Uterine smooth muscle cell (primary cell): Measurements from ENCODE around the gene MAPK13. TPM values are rescaled to one million over a fixed set of nuclear protein-coding genes. Genes with fewer than 3 reads are reported as not detected.

Experiments used
- total RNA-seq: library from RNA; depleted of rRNA; stranded (reverse); fragments of >200 nt; gene quantifications from 2 replicates; pipeline ENCODE4 v1.2.3, GENCODE V29; 2014

MAPK13 gene
- 28.2 and 34.1 TPM in 2 replicates for total RNA-seq

GRCh38 chr6:36129941-36130666 lies at the start of gene MAPK13:
MAPK13 (plus strand) TSS chr6:36130513; CDS start chr6:36130583, 70 bp downstream.

Other genes with a start within 250 kb of the MAPK13 start
- gene SRPK1, start 209.4 kb upstream of the MAPK13 start, total RNA-seq, result 59.9 and 111 TPM in 2 replicates
- not detected in 2 replicates for gene SLC26A8, start 105.9 kb upstream of the MAPK13 start, total RNA-seq
- gene MAPK14, start 102.7 kb upstream of the MAPK13 start, total RNA-seq, result 69.8 and 71.7 TPM in 2 replicates
- 17.2 and 20.9 TPM in 2 replicates for gene BRPF3, start 66.2 kb downstream of the MAPK13 start, total RNA-seq
- gene PNPLA1, start 139.5 kb downstream of the MAPK13 start, total RNA-seq, result not detected in 2 replicates
- gene BNIP5, start 206.4 kb downstream of the MAPK13 start, total RNA-seq, result not detected in 2 replicates